K562 (cell line): Measurements from ENCODE around the gene SORCS1. TPM values are rescaled to one million over a fixed set of nuclear protein-coding genes. Genes with fewer than 3 reads are reported as not detected.

ENCODE experiments used
- CREBBP ChIP-seq: IDR thresholded peaks from one replicate; pipeline ENCODE4 v1.6.1; 2012; ENCODE audit warnings: low read depth, mild to moderate bottlenecking, control low read depth, inconsistent platforms, low read length
- DACH1 ChIP-seq: fragments of 450-650 bp; IDR thresholded peaks from 2 replicates; pipeline ENCODE4 v1.6.1; 2018; ENCODE audit not compliant: partially characterized antibody
- GTF3C2 ChIP-seq: IDR thresholded peaks from 3 replicates; pipeline ENCODE4 v1.6.1; 2011; ENCODE audit warnings: borderline replicate concordance, mild to moderate bottlenecking, moderate library complexity; ENCODE audit not compliant: insufficient read length; ENCODE audit errors: extremely low read depth
- KLF13 ChIP-seq: fragments of 450-650 bp; IDR thresholded peaks from 2 replicates; pipeline ENCODE4 v1.6.1; 2016; ENCODE audit warnings: missing genetic modification characterization, low read depth, mild to moderate bottlenecking, missing compliant biosample characterization, moderate library complexity, borderline replicate concordance
- NCOA2 ChIP-seq, 2 experiments: fragments of 450-650 bp; IDR thresholded peaks; 2 replicates each; pipeline ENCODE4 v1.6.1; 2018; ENCODE audit warnings: mild to moderate bottlenecking in 2 of 2, moderate library complexity in 1 of 2; ENCODE audit not compliant: partially characterized antibody in 2 of 2
- SFPQ ChIP-seq: fragments of 200-400 bp; formaldehyde crosslinking; IDR thresholded peaks from 2 replicates; pipeline ENCODE4 v1.6.1; 2017; ENCODE audit warnings: mild to moderate bottlenecking, low read depth, low read length, moderate library complexity
- UBTF ChIP-seq, 2 experiments: IDR thresholded peaks; 2 replicates each; pipeline ENCODE4 v1.6.1; 2012; ENCODE audit warnings: improper control_type of control experiment in 2 of 2, low read depth in 2 of 2, low read length in 2 of 2, borderline replicate concordance in 1 of 2
- ZBTB17 ChIP-seq: fragments of 450-650 bp; formaldehyde crosslinking; IDR thresholded peaks from 2 replicates; pipeline ENCODE4 v1.4.0; 2020; ENCODE audit warnings: mild to moderate bottlenecking
- ZNF24 ChIP-seq: fragments of 450-650 bp; IDR thresholded peaks from 2 replicates; pipeline ENCODE4 v1.6.1; 2016
- ZNF449 ChIP-seq: fragments of 250-450 bp; sonication (Bioruptor Pico); IDR thresholded peaks from 2 replicates; pipeline ENCODE4 v1.8.0; 2022; ENCODE audit warnings: moderate library complexity, mild to moderate bottlenecking, inconsistent platforms
- polyA plus RNA-seq, 8 experiments: library from polyadenylated mRNA; depleted of rRNA in 4 of 8; stranded (reverse) in 5 of 8; unstranded in 3 of 8; fragments of >200 nt; fragmentation: Nextera tagmentation in 2 of 8; fragmentation: Illumina TruSeq in 1 of 8; extraction: Ambion mirVana in 2 of 8; extraction: Trizol in 1 of 8; gene quantifications; 2 replicates each; pipeline versions ENCODE4 v1.2.1 to v1.2.3, GENCODE V29; 2011 to 2014; ENCODE audit warnings: inconsistent platforms in 1 of 8, missing spikeins in 1 of 8
- total RNA-seq, 7 experiments: library from RNA; depleted of rRNA in 6 of 7; stranded (reverse); fragments of >200 nt in 6 of 7; fragmentation: Illumina TruSeq in 2 of 7; extraction: Trizol in 2 of 7; gene quantifications; 2 replicates each; pipeline versions ENCODE4 v1.2.1 to v1.2.3, GENCODE V29; 2011 to 2021; ENCODE audit warnings: low replicate concordance in 1 of 7

SORCS1 gene
- total and polyA plus RNA-seq, 9 of the 15 experiments (the other 6 are each of a cell fraction or from before 2014, with no cell fraction given): 1.5 to 3.9 (median 2.7) TPM

GRCh38 chr10:107092321-107092720, 72.2 kb downstream of the SORCS1 start (continued):
- no peak for TF ChIP-seq SFPQ
- TF ChIP-seq ZBTB17 (CRISPR knock-in tag): no peak
- no peak for TF ChIP-seq ZNF449 (CRISPR knock-in tag)
- TF ChIP-seq NCOA2 (IDR thresholded peaks at IDR 0.05; ENCODE audit: partially characterized antibody in 2 of 2): no peak
- TF ChIP-seq ZNF24: no peak
- TF ChIP-seq GTF3C2: no peak
- TF ChIP-seq DACH1: no peak
- TF ChIP-seq CREBBP: no peak
- no peak for TF ChIP-seq UBTF (IDR thresholded peaks at IDR 0.05; ENCODE audit: borderline replicate concordance in 1 of 2, low read depth in 2 of 2, low read length in 2 of 2)
- no peak for TF ChIP-seq KLF13 (tag)
